ENCODE results near the gene SLC6A19. TPM values are rescaled to one million over a fixed set of nuclear protein-coding genes. Genes with fewer than 3 reads are reported as not detected.

Gene SLC6A19
- total and polyA plus RNA-seq, 10 of the 15 experiments (the other 5 are each of a cell fraction or from before 2014, with no cell fraction given): 0.01 to 0.03 TPM; not detected in 8

DNA sequence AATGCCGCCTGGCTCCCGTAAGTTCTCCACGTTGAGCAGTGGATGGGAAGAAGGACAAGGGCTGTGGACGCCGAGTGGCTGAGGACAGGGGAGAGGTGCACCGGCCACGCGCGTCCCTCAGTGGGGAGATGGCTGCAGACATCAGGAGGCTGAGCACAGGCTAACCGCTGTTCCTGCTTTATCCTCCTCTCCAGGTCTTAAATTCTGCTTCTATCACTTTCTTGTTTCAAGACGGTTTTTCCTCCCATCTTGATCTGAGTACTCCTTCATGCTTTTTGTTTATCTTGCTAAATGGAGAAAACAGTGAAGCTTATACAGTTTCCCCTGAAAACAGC lies 42.1 kb upstream of the SLC6A19 start:
- no peak for DNase-seq (ENCODE audit: low read depth, low spot score)
- Histone ChIP-seq H3K79me2 (ENCODE audit: control insufficient read depth, insufficient read depth, low read length) (no peaks in the 10 kb centered on the region), H3K27ac (ENCODE audit: control insufficient read depth, insufficient read depth) (no peak overlapping the region), H3K9ac (ENCODE audit: control insufficient read depth, insufficient read depth, low read length) (no peak overlapping the region), H3K36me3 (ENCODE audit: control insufficient read depth in 2 of 2, insufficient read depth in 2 of 2, low read length in 1 of 2) (no peaks in the 10 kb centered on the region), H3K9me3 (replicated peaks; ENCODE audit: control insufficient read depth, insufficient read depth, low read length) (no peaks in the 10 kb centered on the region; the same call in 2 of the 3 replicates), H3K27me3 (replicated peaks in 1 of 2; ENCODE audit: control insufficient read depth in 2 of 2, insufficient read depth in 2 of 2, low read length in 1 of 2) (peaks cover 0 to 3% of the 10 kb centered on the region in 2 experiments; a peak in 3 of 4 replicates), H3K4me3 (no peak overlapping the region), H2AFZ (ENCODE audit: control insufficient read depth, low read depth, low read length) (no peak overlapping the region), H3K4me2 (ENCODE audit: control insufficient read depth, insufficient read depth) (no peak overlapping the region), H3K4me1 (ENCODE audit: control insufficient read depth, insufficient read depth, low read length) (no peaks in the 10 kb centered on the region), H4K20me1 (ENCODE audit: control insufficient read depth, insufficient read depth) (no peaks in the 10 kb centered on the region)
- in situ Hi-C loops (cut with MboI) (no loop called here), intact Hi-C loops (cut with micrococcal nuclease; ENCODE audit: unreplicated experiment) (no loop called here)
- SMC1A ChIA-PET (ENCODE audit: uncharacterized antibody, unreplicated experiment): no interaction called here
- POLR2A ChIA-PET: no interaction called here
- RAD21 ChIA-PET (ENCODE audit: unreplicated experiment): no interaction called here
- TF ChIP-seq ATF7 (IDR thresholded peaks at IDR 0.05; ENCODE audit: low read depth) (no peak), FOXM1 (IDR thresholded peaks at IDR 0.05; ENCODE audit: low read depth, low read length) (no peak), NFXL1 (IDR thresholded peaks at IDR 0.05; ENCODE audit: borderline replicate concordance) (no peak), NR2C1 (IDR thresholded peaks at IDR 0.05) (no peak), KLF5 (IDR thresholded peaks at IDR 0.05; ENCODE audit: partially characterized antibody) (no peak), YBX1 (IDR thresholded peaks at IDR 0.05) (no peak), YY1 (IDR thresholded peaks at IDR 0.05; ENCODE audit: low read depth, low read length) (no peak), EED (IDR thresholded peaks at IDR 0.05; ENCODE audit: low read depth) (no peak), POLR2AphosphoS2 (IDR thresholded peaks at IDR 0.05; ENCODE audit: low read depth, low read length) (no peak), MEF2B (IDR thresholded peaks at IDR 0.05; ENCODE audit: partially characterized antibody, poor library complexity, severe bottlenecking) (no peak)
- TF ChIP-seq, protein P1, sequence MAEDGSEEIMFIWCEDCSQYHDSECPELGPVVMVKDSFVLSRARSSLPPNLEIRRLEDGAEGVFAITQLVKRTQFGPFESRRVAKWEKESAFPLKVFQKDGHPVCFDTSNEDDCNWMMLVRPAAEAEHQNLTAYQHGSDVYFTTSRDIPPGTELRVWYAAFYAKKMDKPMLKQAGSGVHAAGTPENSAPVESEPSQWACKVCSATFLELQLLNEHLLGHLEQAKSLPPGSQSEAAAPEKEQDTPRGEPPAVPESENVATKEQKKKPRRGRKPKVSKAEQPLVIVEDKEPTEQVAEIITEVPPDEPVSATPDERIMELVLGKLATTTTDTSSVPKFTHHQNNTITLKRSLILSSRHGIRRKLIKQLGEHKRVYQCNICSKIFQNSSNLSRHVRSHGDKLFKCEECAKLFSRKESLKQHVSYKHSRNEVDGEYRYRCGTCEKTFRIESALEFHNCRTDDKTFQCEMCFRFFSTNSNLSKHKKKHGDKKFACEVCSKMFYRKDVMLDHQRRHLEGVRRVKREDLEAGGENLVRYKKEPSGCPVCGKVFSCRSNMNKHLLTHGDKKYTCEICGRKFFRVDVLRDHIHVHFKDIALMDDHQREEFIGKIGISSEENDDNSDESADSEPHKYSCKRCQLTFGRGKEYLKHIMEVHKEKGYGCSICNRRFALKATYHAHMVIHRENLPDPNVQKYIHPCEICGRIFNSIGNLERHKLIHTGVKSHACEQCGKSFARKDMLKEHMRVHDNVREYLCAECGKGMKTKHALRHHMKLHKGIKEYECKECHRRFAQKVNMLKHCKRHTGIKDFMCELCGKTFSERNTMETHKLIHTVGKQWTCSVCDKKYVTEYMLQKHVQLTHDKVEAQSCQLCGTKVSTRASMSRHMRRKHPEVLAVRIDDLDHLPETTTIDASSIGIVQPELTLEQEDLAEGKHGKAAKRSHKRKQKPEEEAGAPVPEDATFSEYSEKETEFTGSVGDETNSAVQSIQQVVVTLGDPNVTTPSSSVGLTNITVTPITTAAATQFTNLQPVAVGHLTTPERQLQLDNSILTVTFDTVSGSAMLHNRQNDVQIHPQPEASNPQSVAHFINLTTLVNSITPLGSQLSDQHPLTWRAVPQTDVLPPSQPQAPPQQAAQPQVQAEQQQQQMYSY (CRISPR knock-in tag; IDR thresholded peaks at IDR 0.05): no peak
- WGBS (ENCODE audit: insufficient coverage, insufficient replicate concordance, low lambda C conversion rate, missing lambda C conversion rate): 75% methylated on average over 11 of the region's 11 CpGs
- CTCF ChIA-PET: no interaction called here
- no TSS peak for BruUV-seq (replicated peaks)
- FAIRE-seq: no peak
- no peak for ATAC-seq

Measured in GM12878 (cell line).